ENCODE measurements around the gene CENPM.
A peak's percentile ranks its signal among the peaks of the same experiment; 100 is the strongest.

Gene CENPM

GRCh38 chr22:41975299-41976069 lies 28.5 kb upstream of the CENPM start:
- no peak overlapping the region for H3K27ac ChIP-seq
- H3K9ac ChIP-seq, result no peak overlapping the region
- H3K36me3 ChIP-seq (ENCODE audit: insufficient read depth), result no peaks in the 10 kb centered on the region
- no peaks in the 10 kb centered on the region for H3K4me1 ChIP-seq (ENCODE audit: low read depth, poor library complexity, severe bottlenecking)
- H2AFZ ChIP-seq (ENCODE audit: low read depth), result peak overlapping the region; percentile 71; the same call in 1 of the 2 replicates
- H3K4me3 ChIP-seq (IDR thresholded peaks at IDR 0.05; ENCODE audit: insufficient read depth, low read depth, low read length), result no peak overlapping the region
- H3K27me3 ChIP-seq (ENCODE audit: insufficient read depth, low read depth), result peaks cover 11% of the 10 kb centered on the region
- H3K79me2 ChIP-seq (ENCODE audit: insufficient read depth, low read depth), result no peaks in the 10 kb centered on the region
- TF ChIP-seq CTCF (conservative IDR thresholded peaks at IDR 0.05; ENCODE audit: low read depth, low read length), result no peak
- H3K4me2 ChIP-seq, result no peak overlapping the region
- H4K20me1 ChIP-seq (ENCODE audit: insufficient read depth), result no peaks in the 10 kb centered on the region

GRCh38 chr22:41974691-41975290 lies 27.8 kb upstream of the CENPM start:
- Histone ChIP-seq H3K36me3 (ENCODE audit: insufficient read depth) (no peaks in the 10 kb centered on the region), H3K4me1 (ENCODE audit: low read depth, poor library complexity, severe bottlenecking) (no peaks in the 10 kb centered on the region), H4K20me1 (ENCODE audit: insufficient read depth) (no peaks in the 10 kb centered on the region), H2AFZ (ENCODE audit: low read depth) (no peak overlapping the region), H3K27ac (no peak overlapping the region), H3K4me2 (no peak overlapping the region), H3K79me2 (ENCODE audit: insufficient read depth, low read depth) (no peaks in the 10 kb centered on the region), H3K27me3 (ENCODE audit: insufficient read depth, low read depth) (peaks cover 11% of the 10 kb centered on the region), H3K4me3 (IDR thresholded peaks at IDR 0.05; ENCODE audit: insufficient read depth, low read depth, low read length) (no peak overlapping the region), H3K9ac (no peak overlapping the region)
- TF ChIP-seq CTCF (conservative IDR thresholded peaks at IDR 0.05; ENCODE audit: low read depth, low read length), result no peak

GRCh38 chr22:41971431-41971830 lies 24.5 kb upstream of the CENPM start:
- Histone ChIP-seq H3K79me2 (ENCODE audit: insufficient read depth, low read depth) (no peaks in the 10 kb centered on the region), H2AFZ (ENCODE audit: low read depth) (no peak overlapping the region), H3K9ac (no peak overlapping the region), H3K27me3 (ENCODE audit: insufficient read depth, low read depth) (peaks cover 11% of the 10 kb centered on the region), H3K4me3 (IDR thresholded peaks at IDR 0.05; ENCODE audit: insufficient read depth, low read depth, low read length) (no peak overlapping the region), H3K36me3 (ENCODE audit: insufficient read depth) (no peaks in the 10 kb centered on the region), H4K20me1 (ENCODE audit: insufficient read depth) (no peaks in the 10 kb centered on the region), H3K4me1 (ENCODE audit: low read depth, poor library complexity, severe bottlenecking) (no peaks in the 10 kb centered on the region), H3K4me2 (no peak overlapping the region), H3K27ac (no peak overlapping the region)
- TF ChIP-seq CTCF (conservative IDR thresholded peaks at IDR 0.05; ENCODE audit: low read depth, low read length), result no peak

GRCh38 chr22:41970601-41971000 lies 23.6 kb upstream of the CENPM start:
- no peak overlapping the region for H2AFZ ChIP-seq (ENCODE audit: low read depth)
- no peak for TF ChIP-seq CTCF (conservative IDR thresholded peaks at IDR 0.05; ENCODE audit: low read depth, low read length)

More at GRCh38 chr22:41970601-41971000, 23.6 kb upstream of the CENPM start:
- Histone ChIP-seq H3K4me2 (no peak overlapping the region), H3K4me1 (ENCODE audit: low read depth, poor library complexity, severe bottlenecking) (no peaks in the 10 kb centered on the region), H3K27me3 (ENCODE audit: insufficient read depth, low read depth) (peaks cover 4% of the 10 kb centered on the region), H3K27ac (no peak overlapping the region), H4K20me1 (ENCODE audit: insufficient read depth) (no peaks in the 10 kb centered on the region), H3K4me3 (IDR thresholded peaks at IDR 0.05; ENCODE audit: insufficient read depth, low read depth, low read length) (no peak overlapping the region), H3K36me3 (ENCODE audit: insufficient read depth) (no peaks in the 10 kb centered on the region), H3K79me2 (ENCODE audit: insufficient read depth, low read depth) (no peaks in the 10 kb centered on the region), H3K9ac (no peak overlapping the region)

Data from KMS-11 (cell line).